HUDEP-2 (cell line): ENCODE results near the gene EAF1.
"Not testable (repeated sequence)": the region's sequence is repeated elsewhere in the genome, so short reads cannot be mapped to it uniquely, and the experiment has no call there.

ENCODE experiments used
- DNase-seq, 76 experiments: peaks; one replicate each; lab custom pipeline; 2025; ENCODE audit not compliant: unreplicated experiment in 76 of 76; lab: John Stamatoyannopoulos, UW

Gene EAF1

DNA sequence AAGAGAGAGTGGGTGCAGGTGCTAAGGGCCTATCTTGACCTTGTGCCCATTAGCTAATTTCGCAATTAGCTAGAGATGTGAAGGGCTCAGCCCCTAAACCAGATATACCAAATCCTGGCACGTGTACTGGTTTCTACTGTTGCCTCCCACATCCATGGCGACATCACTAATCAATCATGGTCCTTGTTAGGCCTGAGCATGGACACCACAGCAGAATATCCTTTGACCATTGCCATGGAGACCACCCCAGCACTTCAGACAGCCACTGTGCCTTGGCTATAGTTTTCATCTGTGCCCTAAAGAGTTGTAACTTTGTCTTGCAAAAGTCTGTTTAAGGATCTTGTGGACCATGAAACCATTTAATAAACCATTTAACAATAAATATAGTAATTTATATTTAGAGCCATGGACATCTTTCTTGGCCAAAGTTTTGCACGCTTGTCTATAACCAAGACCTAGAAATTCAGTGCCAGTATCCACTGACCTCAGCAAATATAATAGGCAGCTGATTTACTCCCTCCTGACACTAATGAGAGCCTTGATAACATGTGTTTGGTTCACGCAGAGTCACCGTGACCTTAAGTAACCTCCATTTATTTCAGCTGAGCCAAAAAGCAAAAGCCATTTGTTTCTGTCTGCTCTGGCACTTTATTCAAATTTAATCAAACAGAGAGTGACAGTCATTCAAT, 50.7 kb downstream of the EAF1 start:
- no peak for DNase-seq

GRCh38 chr3:15478640-15478979, 51.2 kb downstream of the EAF1 start:
- DNase-seq: no peak

DNA sequence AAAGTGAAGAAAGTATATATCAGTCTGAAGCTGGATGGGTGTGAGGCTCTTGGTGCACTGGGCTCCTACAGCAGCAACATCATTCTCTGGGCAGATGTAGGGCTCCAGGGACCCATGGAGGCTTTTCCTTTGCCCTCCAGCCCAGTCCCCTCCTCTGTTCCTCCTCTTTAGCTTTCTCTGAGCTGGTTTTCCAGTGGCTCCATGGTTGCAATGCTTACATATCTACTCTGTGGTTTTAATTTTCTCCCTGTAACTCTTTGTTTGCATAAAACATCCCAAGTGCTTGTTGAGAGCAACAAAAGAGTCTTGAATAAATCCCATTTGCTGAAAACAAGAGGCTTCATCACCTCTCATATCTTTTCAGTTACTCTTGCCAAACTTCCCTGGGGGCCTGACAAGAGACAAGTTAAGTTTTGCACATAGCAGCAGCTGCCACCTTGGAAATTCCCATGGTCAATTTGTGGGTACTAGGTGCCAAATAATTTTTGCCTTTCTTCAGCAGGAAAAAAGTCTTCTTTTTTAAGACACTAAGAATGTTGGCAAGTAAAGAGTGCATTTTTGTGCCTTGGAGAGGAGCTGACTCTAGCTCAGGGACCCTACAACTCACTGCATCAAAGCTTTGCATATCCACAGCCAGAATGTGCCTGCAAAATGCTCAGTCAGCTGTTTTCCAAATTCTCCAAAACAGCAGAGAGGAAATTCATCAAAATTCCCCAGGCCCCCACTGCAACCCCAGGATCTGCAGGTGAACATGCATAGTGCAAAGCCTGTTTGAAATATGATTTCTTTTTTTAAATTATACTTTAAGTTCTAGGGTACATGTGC, 52.2 kb downstream of the EAF1 start:
- no peak for DNase-seq

DNA sequence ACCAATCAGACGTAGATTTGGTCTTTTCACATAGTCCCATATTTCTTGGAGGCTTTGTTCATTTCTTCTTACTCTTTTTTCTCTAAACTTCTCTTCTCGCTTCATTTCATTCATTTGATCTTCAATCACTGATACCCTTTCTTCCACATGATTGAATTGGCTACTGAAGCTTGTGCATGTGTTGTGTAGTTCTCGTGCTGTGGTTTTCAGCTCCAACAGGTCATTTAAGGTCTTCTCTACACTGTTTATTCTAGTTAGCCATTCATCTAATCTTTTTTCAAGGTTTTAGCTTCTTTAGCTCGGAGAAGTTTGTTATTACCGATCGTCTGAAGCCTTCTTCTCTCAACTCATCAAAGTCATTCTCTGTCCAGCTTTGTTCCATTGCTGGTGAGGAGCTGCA, 57.2 kb downstream of the EAF1 start:
- not testable (repeated sequence) for DNase-seq

GRCh38 chr3:15486020-15486419, 58.6 kb downstream of the EAF1 start:
- DNase-seq: no peak

- no peak for DNase-seq
These were observed 59.6 kb downstream of the EAF1 start for GRCh38 chr3:15486979-15487378.

DNA sequence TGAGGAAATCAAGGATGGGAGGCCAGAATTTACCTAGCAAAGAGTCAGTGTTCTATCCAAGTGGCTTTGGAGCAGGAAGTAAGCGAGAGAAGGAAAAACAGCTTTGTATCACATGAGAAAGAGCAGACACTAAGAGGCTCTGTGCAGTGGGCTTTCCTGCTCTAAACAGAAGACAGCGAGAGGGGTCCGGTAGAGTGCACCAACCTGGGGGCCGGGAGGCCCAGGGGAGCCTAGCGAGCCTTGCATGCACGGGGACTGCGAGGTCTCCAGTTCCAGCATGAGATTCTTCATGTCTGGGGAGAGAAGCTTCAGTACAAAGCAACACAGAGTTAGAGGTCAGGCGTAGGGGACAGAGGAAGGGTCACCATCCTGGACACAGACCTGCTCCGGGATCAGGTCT, 60.6 kb downstream of the EAF1 start:
- no peak for DNase-seq

DNA sequence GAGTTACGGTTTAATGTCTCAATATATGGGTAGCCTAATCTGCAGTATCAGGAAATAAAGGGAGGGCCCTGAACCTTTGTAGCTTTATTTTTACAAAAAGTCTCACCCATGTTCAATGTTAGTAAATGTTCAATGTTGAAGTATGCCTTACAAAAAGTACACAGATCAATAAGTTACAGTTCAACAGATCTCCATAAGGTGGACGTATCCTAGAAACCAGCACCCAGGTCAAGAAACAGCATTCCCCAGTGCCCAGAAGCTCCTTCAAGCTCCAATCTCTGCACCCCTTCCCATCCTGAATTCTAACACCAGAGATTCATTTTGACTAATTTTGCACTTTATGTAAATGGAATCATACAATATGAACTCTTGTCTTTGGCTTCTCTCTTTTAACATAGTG, 62.8 kb downstream of the EAF1 start:
- no peak for DNase-seq

GRCh38 chr3:15491143-15491542, 63.7 kb downstream of the EAF1 start:
- DNase-seq: no peak
